ELF-1 (cell line): ENCODE measurements around the gene KCNC4.
A peak's percentile ranks its signal among the peaks of the same experiment; 100 is the strongest.

Experiments
- DNase-seq: peaks from one replicate; pipeline ENCODE4 v3.0.0-alpha.2; 2016; ENCODE audit warnings: low read depth, low spot score

KCNC4 gene

DNA sequence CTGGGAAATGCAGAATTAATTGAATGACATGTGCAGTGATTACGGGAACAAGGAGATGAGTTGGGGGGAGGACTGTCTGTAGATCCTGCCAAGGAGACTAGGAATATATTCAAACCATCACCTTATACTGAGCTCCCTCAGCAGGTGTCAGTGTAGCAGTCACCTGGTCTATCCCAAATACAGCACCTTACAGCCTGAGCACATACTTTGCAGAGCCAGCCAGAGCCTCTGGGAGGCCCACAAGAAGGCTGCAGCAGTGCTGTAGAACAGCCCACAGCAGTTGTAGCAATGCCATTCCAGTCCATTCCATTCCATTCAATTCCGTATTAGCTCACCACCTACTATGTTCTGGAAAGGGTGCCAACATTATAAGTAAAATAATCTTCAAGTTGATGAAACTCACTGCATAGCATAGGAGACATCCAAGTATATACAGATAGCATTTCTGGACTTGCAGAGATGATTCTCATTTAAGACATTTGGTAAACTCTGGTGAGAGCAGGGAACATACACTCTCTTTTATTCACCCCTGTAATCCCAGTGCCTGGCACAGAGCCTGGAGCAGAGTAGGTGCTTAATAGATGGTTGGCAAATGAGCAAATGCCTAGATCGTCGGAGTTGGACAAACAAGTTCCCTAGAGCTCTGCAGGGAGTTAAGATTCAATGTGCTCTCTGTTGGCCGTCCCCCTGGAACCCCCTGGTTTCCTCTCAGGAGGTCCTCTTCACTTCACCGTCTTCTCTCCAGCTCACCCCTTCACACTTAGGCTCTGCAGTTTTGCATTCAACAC is 44.7 kb downstream of the KCNC4 start:
- no peak for DNase-seq

DNA sequence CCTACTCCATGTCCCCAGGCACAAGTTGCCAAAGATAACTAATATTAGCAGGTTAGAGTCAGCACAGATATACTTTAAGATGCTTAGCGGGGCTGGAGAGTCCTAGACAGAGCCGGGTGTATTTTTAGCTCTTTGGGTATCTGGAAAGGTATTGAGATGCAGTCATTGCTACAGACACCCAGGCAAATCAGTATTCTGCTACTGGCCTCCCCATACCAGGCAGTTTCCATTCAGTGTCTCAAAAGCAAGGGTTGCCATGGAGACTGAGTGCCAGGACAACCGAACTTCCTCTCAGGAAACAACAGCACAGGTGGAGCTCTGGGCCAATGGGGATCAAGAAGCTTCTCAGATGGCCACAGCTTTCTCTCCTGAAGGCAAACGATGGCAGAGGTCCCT is 45.3 kb downstream of the KCNC4 start:
- DNase-seq, result peak; percentile 25

DNA sequence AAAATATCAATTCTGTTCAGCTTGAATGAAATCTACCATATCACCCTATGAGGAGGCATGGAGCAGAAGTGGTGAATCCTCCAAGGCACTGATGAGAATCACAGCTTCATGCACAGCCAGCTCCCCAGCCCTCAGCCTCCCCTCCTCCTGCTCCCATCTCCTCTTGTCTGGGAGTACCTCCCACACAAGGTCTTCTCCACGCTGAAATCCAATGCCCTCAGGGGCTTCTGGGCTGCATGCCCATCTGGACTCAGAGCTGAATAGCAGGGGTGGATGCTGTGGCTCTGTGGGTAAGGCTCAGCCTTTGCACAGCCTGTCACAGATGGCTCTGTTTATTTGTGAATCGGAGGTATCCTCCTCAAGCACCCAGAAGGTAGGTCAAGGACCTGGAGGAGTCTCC is 48.6 kb downstream of the KCNC4 start:
- no peak for DNase-seq

DNA sequence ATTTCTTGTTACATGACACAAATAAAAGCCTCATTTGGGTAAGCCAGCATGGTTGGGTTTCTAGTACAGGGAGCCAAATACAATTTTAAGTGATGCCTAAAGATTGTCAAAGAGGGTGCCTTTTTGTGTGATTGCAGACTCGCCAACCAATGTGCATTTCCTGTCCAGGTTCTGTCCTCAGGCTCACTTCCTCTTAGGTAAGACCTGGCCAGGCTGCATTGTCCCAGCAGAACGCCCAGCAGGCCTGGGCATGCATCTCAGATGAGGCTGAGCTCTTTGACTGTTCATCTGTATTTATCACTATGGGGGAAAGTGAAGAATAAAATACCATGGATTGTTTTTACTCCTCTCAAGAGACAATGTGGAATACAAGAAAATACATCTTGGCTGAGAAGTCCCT is 49.7 kb downstream of the KCNC4 start:
- no peak for DNase-seq
